Neuronal stem cell (in vitro differentiated cells): ENCODE results near the gene SPAG6.
A peak's percentile ranks its signal among the peaks of the same experiment; 100 is the strongest.

Source experiments
- DNase-seq: peaks from one replicate; pipeline ENCODE4 v3.0.0-alpha.2; 2013; ENCODE audit warnings: low spot score
- H2AFZ ChIP-seq: one replicate; pipeline ENCODE4 v1.6.1; 2013; ENCODE audit warnings: mild to moderate bottlenecking, low read length, inconsistent platforms
- H2AK5ac ChIP-seq: 2 replicates; pipeline ENCODE4 v1.6.1; 2013; ENCODE audit warnings: low read depth, mild to moderate bottlenecking, inconsistent platforms, low read length, moderate library complexity, mixed read lengths
- H2BK120ac ChIP-seq: 2 replicates; pipeline ENCODE4 v1.6.1; 2013; ENCODE audit warnings: low read depth, mild to moderate bottlenecking, inconsistent platforms, low read length, moderate library complexity, mixed read lengths
- H2BK12ac ChIP-seq: one replicate; pipeline ENCODE4 v1.6.1; 2013; ENCODE audit warnings: low read length, inconsistent platforms
- H2BK15ac ChIP-seq: 2 replicates; pipeline ENCODE4 v1.6.1; 2013; ENCODE audit warnings: mild to moderate bottlenecking, low read length, inconsistent platforms, mixed read lengths
- H2BK5ac ChIP-seq: one replicate; pipeline ENCODE4 v1.6.1; 2013; ENCODE audit warnings: inconsistent platforms, mild to moderate bottlenecking, low read length, moderate library complexity
- H3K14ac ChIP-seq: one replicate; pipeline ENCODE4 v1.6.1; 2013; ENCODE audit warnings: low read length, inconsistent platforms
- H3K18ac ChIP-seq: 2 replicates; pipeline ENCODE4 v1.6.1; 2013; ENCODE audit warnings: low read length, inconsistent platforms
- H3K23ac ChIP-seq: 2 replicates; pipeline ENCODE4 v1.6.1; 2013; ENCODE audit warnings: low read depth, mild to moderate bottlenecking, mixed read lengths, low read length, inconsistent platforms; ENCODE audit not compliant: poor library complexity
- H3K27ac ChIP-seq: replicated peaks from 3 replicates; pipeline ENCODE4 v1.5.1; 2013; ENCODE audit warnings: low read length, inconsistent platforms
- H3K27me3 ChIP-seq, 3 experiments: 2 replicates each; pipeline ENCODE4 v1.6.1; 2013; ENCODE audit warnings: low read length in 3 of 3, mild to moderate bottlenecking in 2 of 3, inconsistent platforms in 1 of 3, low read depth in 1 of 3, mixed read lengths in 1 of 3, moderate library complexity in 1 of 3; ENCODE audit not compliant: control insufficient read depth in 3 of 3, insufficient read depth in 3 of 3
- H3K36me3 ChIP-seq, 2 donors: replicated peaks in 1 of 2; 2 replicates each; pipeline ENCODE4 v1.6.1; 2013; ENCODE audit warnings: low read length in 2 of 2; ENCODE audit not compliant: control insufficient read depth in 2 of 2, insufficient read depth in 2 of 2
- H3K4ac ChIP-seq: 2 replicates; pipeline ENCODE4 v1.6.1; 2013; ENCODE audit warnings: inconsistent platforms, mild to moderate bottlenecking, low read length, moderate library complexity
- H3K4me1 ChIP-seq, 2 donors: 1 replicate in 1 of 2; 2 replicates in 1 of 2; pipeline ENCODE4 v1.6.1; 2013; ENCODE audit warnings: low read length in 2 of 2, low read depth in 1 of 2; ENCODE audit not compliant: control insufficient read depth in 2 of 2, insufficient read depth in 1 of 2
- H3K4me2 ChIP-seq: one replicate; pipeline ENCODE4 v1.6.1; 2013; ENCODE audit warnings: mild to moderate bottlenecking, low read length, inconsistent platforms; ENCODE audit not compliant: insufficient read depth, poor library complexity, severe bottlenecking
- H3K4me3 ChIP-seq, 2 donors: 2 replicates each; pipeline ENCODE4 v1.5.1; 2013; ENCODE audit warnings: low read length in 2 of 2, mild to moderate bottlenecking in 2 of 2, inconsistent platforms in 1 of 2, moderate library complexity in 1 of 2
- H3K79me1 ChIP-seq: one replicate; pipeline ENCODE4 v1.6.1; 2013; ENCODE audit warnings: low read depth, mild to moderate bottlenecking, inconsistent platforms, low read length, moderate library complexity
- H3K9ac ChIP-seq: one replicate; pipeline ENCODE4 v1.6.1; 2013; ENCODE audit warnings: mild to moderate bottlenecking, low read depth, low read length, inconsistent platforms; ENCODE audit not compliant: poor library complexity
- H3K9me3 ChIP-seq, 2 donors: replicated peaks in 1 of 2; 2 replicates each; pipeline versions ENCODE3 to v1.6.1; 2013; ENCODE audit warnings: low read length in 2 of 2, mild to moderate bottlenecking in 2 of 2, inconsistent platforms in 1 of 2, low read depth in 1 of 2, mixed read lengths in 1 of 2, moderate library complexity in 1 of 2; ENCODE audit not compliant: control insufficient read depth in 2 of 2, insufficient read depth in 1 of 2
- H4K8ac ChIP-seq: one replicate; pipeline ENCODE4 v1.6.1; 2013; ENCODE audit warnings: low read depth, mild to moderate bottlenecking, inconsistent platforms, low read length, moderate library complexity
- H4K91ac ChIP-seq: one replicate; pipeline ENCODE4 v1.6.1; 2013; ENCODE audit warnings: low read length, low read depth, mild to moderate bottlenecking, inconsistent platforms; ENCODE audit not compliant: poor library complexity
- WGBS, 2 donors: extraction: QIAGEN DNeasy Blood & Tissue Kit; methylation state at CpG; one replicate each; pipeline ENCODE4 v1.1.7; 2013; ENCODE audit warnings: missing lambda C conversion rate in 2 of 2, mixed read lengths in 1 of 2; ENCODE audit not compliant: insufficient read length in 2 of 2, insufficient replicate concordance in 1 of 2; ENCODE audit errors: extremely low coverage in 2 of 2; 5-methylcytosine and 5-hydroxymethylcytosine counted together

The SPAG6 gene

DNA sequence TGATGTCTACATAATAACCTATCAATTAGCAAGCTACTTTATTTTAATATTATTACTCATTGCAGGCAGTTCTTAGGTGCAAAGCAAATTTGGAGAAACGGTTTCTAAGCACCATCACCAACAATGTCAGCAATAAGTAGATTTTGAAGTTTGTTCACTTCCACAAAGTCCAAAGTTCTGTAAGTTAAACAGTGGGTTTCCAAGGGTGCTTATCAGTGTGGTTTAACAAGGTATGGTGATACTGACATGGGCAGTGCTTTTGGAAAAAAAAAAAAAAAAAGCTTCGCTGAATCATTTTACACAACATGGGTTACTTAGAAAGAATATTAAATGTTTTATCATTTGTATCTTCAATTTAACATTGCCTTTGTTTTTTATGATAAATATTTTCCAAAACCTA lies 101.8 kb downstream of the SPAG6 start:
- H3K4ac ChIP-seq = no peak overlapping the region
- H3K18ac ChIP-seq = no peak overlapping the region
- DNase-seq = no peak
- H3K27me3 ChIP-seq = peaks cover 0 to 8% (median 0%) of the 10 kb centered on the region in 3 experiments
- H3K9ac ChIP-seq = no peak overlapping the region
- H4K8ac ChIP-seq = no peak overlapping the region
- H2AFZ ChIP-seq = no peak overlapping the region
- no CpG with 5 or more reads among the region's 2 CpGs for WGBS, 2 donors
- no peak overlapping the region for H2AK5ac ChIP-seq
- H3K4me2 ChIP-seq = no peak overlapping the region
- no peak overlapping the region for H3K4me3 ChIP-seq
- H2BK5ac ChIP-seq = no peak overlapping the region
- H3K14ac ChIP-seq = no peak overlapping the region
- no peak overlapping the region for H2BK120ac ChIP-seq
- no peaks in the 10 kb centered on the region for H3K9me3 ChIP-seq
- H3K4me1 ChIP-seq = peaks cover 0 to 3% of the 10 kb centered on the region in 2 donors
- no peaks in the 10 kb centered on the region for H3K36me3 ChIP-seq
- H3K23ac ChIP-seq = no peak overlapping the region
- no peak overlapping the region for H2BK12ac ChIP-seq
- H2BK15ac ChIP-seq = no peak overlapping the region
- H3K27ac ChIP-seq = no peak overlapping the region
- no peak overlapping the region for H4K91ac ChIP-seq
- H3K79me1 ChIP-seq = no peaks in the 10 kb centered on the region

DNA sequence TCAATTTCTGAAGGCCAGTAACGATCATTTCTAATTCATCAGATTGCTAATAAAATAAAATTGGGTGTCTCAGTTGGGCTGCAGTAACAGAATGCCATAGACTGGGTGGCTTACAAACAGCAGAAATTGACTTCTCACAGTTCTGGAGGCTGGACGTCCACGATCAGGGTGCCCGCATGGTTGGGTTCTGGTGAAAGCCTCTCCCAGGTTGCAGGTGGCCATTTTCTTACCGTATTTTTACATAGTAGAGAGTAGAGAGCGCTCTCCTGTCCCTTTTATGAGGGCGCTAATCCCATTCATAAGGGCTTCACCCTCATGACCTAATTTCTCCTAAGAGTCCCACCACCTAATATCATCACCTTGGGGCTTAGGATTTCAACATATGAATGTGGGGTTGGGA lies 106.0 kb downstream of the SPAG6 start:
- no peaks in the 10 kb centered on the region for H3K79me1 ChIP-seq
- no peak overlapping the region for H3K4me3 ChIP-seq
- no peak overlapping the region for H3K23ac ChIP-seq
- no peak overlapping the region for H2BK15ac ChIP-seq
- H3K4me2 ChIP-seq = no peak overlapping the region
- DNase-seq = no peak
- H3K18ac ChIP-seq = no peak overlapping the region
- no peak overlapping the region for H3K27ac ChIP-seq
- no peak overlapping the region for H3K9ac ChIP-seq
- H4K8ac ChIP-seq = no peak overlapping the region
- no peak overlapping the region for H2BK5ac ChIP-seq
- H4K91ac ChIP-seq = no peak overlapping the region
- no peak overlapping the region for H2BK120ac ChIP-seq
- no peaks in the 10 kb centered on the region for H3K36me3 ChIP-seq
- H3K27me3 ChIP-seq = no peaks in the 10 kb centered on the region
- no peak overlapping the region for H3K4ac ChIP-seq
- H2BK12ac ChIP-seq = no peak overlapping the region
- no peak overlapping the region for H2AFZ ChIP-seq
- no peaks in the 10 kb centered on the region for H3K9me3 ChIP-seq
- no peak overlapping the region for H2AK5ac ChIP-seq
- no peak overlapping the region for H3K14ac ChIP-seq
- no CpG with 5 or more reads among the region's 7 CpGs for WGBS, 2 donors
- peaks cover 0 to 8% of the 10 kb centered on the region in 2 donors for H3K4me1 ChIP-seq

DNA sequence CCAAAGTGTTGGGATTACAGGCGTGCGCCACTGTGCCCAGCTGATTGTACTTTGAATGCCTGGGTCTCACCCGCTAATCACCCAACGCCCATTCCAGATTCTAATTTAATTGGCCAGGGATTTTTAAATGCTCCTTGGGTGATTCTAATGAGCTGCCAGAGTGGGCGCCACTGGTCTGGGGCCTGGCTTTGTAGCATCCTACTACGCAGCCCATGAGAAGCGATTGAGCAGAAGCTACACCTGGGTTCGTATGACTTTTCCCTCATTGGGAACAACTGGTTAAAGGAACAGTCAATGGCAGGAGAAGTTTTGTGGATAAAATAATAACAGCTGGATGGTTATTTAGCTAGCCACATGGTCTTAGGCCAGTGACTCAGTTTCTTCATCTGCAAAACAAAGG lies 108.0 kb downstream of the SPAG6 start:
- no CpG with 5 or more reads among the region's 8 CpGs for WGBS, 2 donors
- H2BK12ac ChIP-seq = no peak overlapping the region
- H3K9me3 ChIP-seq = no peaks in the 10 kb centered on the region
- no peak overlapping the region for H3K23ac ChIP-seq
- no peak overlapping the region for H4K8ac ChIP-seq
- H2AK5ac ChIP-seq = no peak overlapping the region
- no peak overlapping the region for H3K9ac ChIP-seq
- H4K91ac ChIP-seq = no peak overlapping the region
- no peak for DNase-seq
- no peak overlapping the region for H2BK5ac ChIP-seq
- H3K27ac ChIP-seq = no peak overlapping the region
- no peaks in the 10 kb centered on the region for H3K79me1 ChIP-seq
- no peak overlapping the region for H3K14ac ChIP-seq
- no peak overlapping the region for H3K18ac ChIP-seq
- H3K36me3 ChIP-seq = no peaks in the 10 kb centered on the region
- H2AFZ ChIP-seq = no peak overlapping the region
- H3K27me3 ChIP-seq = no peaks in the 10 kb centered on the region
- H2BK15ac ChIP-seq = no peak overlapping the region
- H3K4me3 ChIP-seq = no peak overlapping the region
- no peak overlapping the region for H2BK120ac ChIP-seq
- H3K4ac ChIP-seq = no peak overlapping the region
- H3K4me1 ChIP-seq = peaks cover 0 to 8% of the 10 kb centered on the region in 2 donors
- no peak overlapping the region for H3K4me2 ChIP-seq

DNA sequence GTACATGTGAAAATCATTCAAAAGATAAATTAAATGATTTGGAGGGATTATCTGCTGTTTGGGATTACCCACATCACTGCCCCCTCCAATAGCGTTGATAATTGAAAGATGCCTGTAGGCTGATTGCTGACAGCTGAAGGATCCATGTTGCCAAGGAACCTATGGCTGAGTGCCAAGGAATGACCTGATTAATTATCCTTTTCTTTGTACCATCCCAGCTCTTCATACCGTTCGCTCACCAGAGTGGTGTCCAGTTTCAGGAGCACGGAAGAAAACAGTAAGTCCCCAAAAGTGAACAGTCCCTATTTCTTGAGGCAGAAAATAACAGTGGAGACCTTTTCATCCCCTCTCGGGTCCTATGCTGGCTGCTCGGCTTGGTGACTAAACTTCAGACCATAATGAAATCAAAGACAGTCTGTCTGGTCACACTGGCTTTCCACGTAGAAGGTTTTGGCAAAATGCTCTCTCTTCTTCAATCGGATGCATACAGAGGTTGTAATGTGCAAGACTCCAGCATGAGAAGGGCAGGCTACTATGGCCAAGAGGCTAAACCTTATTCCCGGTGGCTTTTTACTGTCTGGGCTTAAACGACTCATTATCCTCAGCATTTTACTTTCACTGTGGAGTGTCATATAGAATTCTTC lies 108.8 kb downstream of the SPAG6 start:
- no peaks in the 10 kb centered on the region for H3K27me3 ChIP-seq
- no peaks in the 10 kb centered on the region for H3K9me3 ChIP-seq
- H3K9ac ChIP-seq = no peak overlapping the region
- H2AK5ac ChIP-seq = no peak overlapping the region
- WGBS, 2 donors = no CpG with 5 or more reads among the region's 10 CpGs
- no peak overlapping the region for H2BK12ac ChIP-seq
- no peak overlapping the region for H3K4ac ChIP-seq
- H4K91ac ChIP-seq = no peak overlapping the region
- H3K18ac ChIP-seq = no peak overlapping the region
- H2BK5ac ChIP-seq = no peak overlapping the region
- H3K4me1 ChIP-seq = peaks cover 0 to 8% of the 10 kb centered on the region in 2 donors
- peak overlapping the region; percentile 75 for H2AFZ ChIP-seq
- H3K4me3 ChIP-seq = no peak overlapping the region
- H2BK15ac ChIP-seq = no peak overlapping the region
- no peak for DNase-seq
- no peaks in the 10 kb centered on the region for H3K79me1 ChIP-seq
- H3K27ac ChIP-seq = no peak overlapping the region
- H3K4me2 ChIP-seq = no peak overlapping the region
- H4K8ac ChIP-seq = no peak overlapping the region
- no peaks in the 10 kb centered on the region for H3K36me3 ChIP-seq
- H2BK120ac ChIP-seq = no peak overlapping the region
- no peak overlapping the region for H3K23ac ChIP-seq
- H3K14ac ChIP-seq = no peak overlapping the region
